PC-3 (cell line): Measurements from ENCODE around the gene SP4. TPM values are rescaled to one million over a fixed set of nuclear protein-coding genes. Genes with fewer than 3 reads are reported as not detected.
A peak's percentile ranks its signal among the peaks of the same experiment; 100 is the strongest.

Source experiments
- ATAC-seq: fragments of 200-7000 bp; cut with Tn5 transposase; 2 replicates; pipeline ENCODE4 v1.9.1; 2020; ENCODE audit warnings: mild to moderate bottlenecking, moderate library complexity
- BruUV-seq: library from RNA; stranded (reverse); fragments of 400-500 nt; replicated peaks from 2 replicates; lab custom pipeline; 2021; lab: Mats Ljungman, UMichigan
- CTCF ChIA-PET: fragments of 300-600 bp; sonication (Branson Sonifier 250); formaldehyde crosslinking; loops from one replicate; lab custom pipeline; 2022; ENCODE audit warnings: antibody characterized with exemption; lab: Charles Lee
- POLR2A ChIA-PET: fragments of 300-600 bp; sonication (Branson Sonifier 250); formaldehyde crosslinking; loops from one replicate; lab custom pipeline; 2022; ENCODE audit warnings: antibody characterized with exemption; ENCODE audit not compliant: unreplicated experiment; lab: Charles Lee
- DNase-seq: peaks from one replicate; pipeline ENCODE4 v3.0.0-alpha.2; 2015
- H2AFZ ChIP-seq: fragments of 300-600 bp; sonication (generic); 2 replicates; pipeline ENCODE4 v1.6.0; 2016; ENCODE audit warnings: antibody characterized with exemption, low read length
- H3F3A ChIP-seq: fragments of 300-600 bp; sonication (generic); one replicate; pipeline ENCODE4 v1.6.0; 2017; ENCODE audit warnings: antibody characterized with exemption, low read length, control low read depth, mild to moderate bottlenecking; ENCODE audit not compliant: unreplicated experiment
- H3K27ac ChIP-seq: fragments of 300-600 bp; sonication (generic); 2 replicates; pipeline ENCODE4 v1.5.1; 2016; ENCODE audit warnings: mild to moderate bottlenecking, low read length
- H3K27me3 ChIP-seq: fragments of 300-600 bp; sonication (generic); 2 replicates; pipeline ENCODE4 v1.6.1; 2016; ENCODE audit warnings: low read length, mixed read lengths
- H3K36me3 ChIP-seq: fragments of 300-600 bp; sonication (generic); 2 replicates; pipeline ENCODE4 v1.6.1; 2016; ENCODE audit warnings: low read depth, mixed run types, low read length, mixed read lengths
- H3K4me1 ChIP-seq: fragments of 300-600 bp; sonication (generic); 2 replicates; pipeline ENCODE4 v1.5.1; 2016; ENCODE audit warnings: low read length; ENCODE audit not compliant: insufficient read depth
- H3K4me2 ChIP-seq: fragments of 300-600 bp; sonication (generic); 2 replicates; pipeline ENCODE4 v1.6.0; 2016; ENCODE audit warnings: low read length
- H3K4me3 ChIP-seq: fragments of 300-600 bp; sonication (generic); 2 replicates; pipeline ENCODE4 v1.5.1; 2016; ENCODE audit warnings: mild to moderate bottlenecking, low read length, mixed read lengths
- H3K79me2 ChIP-seq: fragments of 300-600 bp; sonication (generic); 2 replicates; pipeline ENCODE4 v1.6.1; 2017; ENCODE audit warnings: low read length, mixed read lengths
- H3K9ac ChIP-seq: fragments of 300-600 bp; sonication (generic); 2 replicates; pipeline ENCODE4 v1.6.0; 2016; ENCODE audit warnings: mild to moderate bottlenecking, low read length
- H3K9me2 ChIP-seq: fragments of 300-600 bp; sonication (generic); replicated peaks from 2 replicates; pipeline ENCODE4 v1.6.1; 2016; ENCODE audit warnings: mixed run types, low read length, mixed read lengths
- H3K9me3 ChIP-seq: fragments of 300-600 bp; sonication (generic); 2 replicates; pipeline ENCODE4 v1.6.1; 2016; ENCODE audit warnings: low read length, mixed read lengths
- H4K20me1 ChIP-seq: fragments of 300-600 bp; sonication (generic); 2 replicates; pipeline ENCODE4 v1.6.1; 2016; ENCODE audit warnings: low read length, mixed read lengths
- EZH2 ChIP-seq: fragments of 300-600 bp; sonication (generic); IDR thresholded peaks from one replicate; pipeline ENCODE4 v1.6.1; 2017; ENCODE audit warnings: antibody characterized with exemption, mild to moderate bottlenecking, low read length; ENCODE audit not compliant: unreplicated experiment
- EZH2phosphoT487 ChIP-seq: fragments of 300-600 bp; sonication (generic); IDR thresholded peaks from 2 replicates; pipeline ENCODE4 v1.6.1; 2018; ENCODE audit warnings: mild to moderate bottlenecking, antibody characterized with exemption, low read length, borderline replicate concordance
- intact Hi-C: fragments of 100-400 bp; cut with micrococcal nuclease; formaldehyde crosslinking; loops from 2 replicates; pipeline ENCODE4 v1.9.0; 2023
- total RNA-seq: library from RNA; depleted of rRNA; stranded (reverse); fragments of >200 nt; gene quantifications from 2 replicates; pipeline ENCODE4 v1.2.3, GENCODE V29; 2014
- TF ChIP-seq, protein P1 (sequence below): fragments of 300-600 bp; sonication (generic); conservative IDR thresholded peaks from 2 replicates; pipeline ENCODE4 v1.5.1; 2017; ENCODE audit warnings: antibody characterized with exemption, low read depth, mild to moderate bottlenecking, low read length

SP4 gene
- total RNA-seq, 1 experiment from 2014 or later = 2.5 TPM

DNA sequence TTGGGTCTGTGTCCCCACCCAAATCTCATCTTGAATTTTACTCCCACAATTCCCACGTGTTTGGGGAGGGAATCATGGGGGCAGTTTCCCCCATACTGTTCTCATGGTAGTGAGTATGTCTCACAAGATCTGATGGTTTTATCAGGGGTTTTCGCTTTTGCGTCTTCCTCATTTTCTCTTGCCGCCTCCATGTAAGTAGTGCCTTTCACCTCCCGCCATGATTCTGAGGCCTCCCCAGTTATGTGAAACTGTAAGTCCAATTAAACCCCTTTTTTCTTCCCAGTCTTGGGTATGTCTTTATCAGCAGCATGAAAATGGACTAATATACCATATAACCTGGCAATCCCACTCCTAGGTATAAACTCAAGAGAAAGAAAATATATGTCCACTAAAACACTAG is 25.9 kb upstream of the SP4 start:
- CTCF ChIA-PET = no interaction called here

DNA sequence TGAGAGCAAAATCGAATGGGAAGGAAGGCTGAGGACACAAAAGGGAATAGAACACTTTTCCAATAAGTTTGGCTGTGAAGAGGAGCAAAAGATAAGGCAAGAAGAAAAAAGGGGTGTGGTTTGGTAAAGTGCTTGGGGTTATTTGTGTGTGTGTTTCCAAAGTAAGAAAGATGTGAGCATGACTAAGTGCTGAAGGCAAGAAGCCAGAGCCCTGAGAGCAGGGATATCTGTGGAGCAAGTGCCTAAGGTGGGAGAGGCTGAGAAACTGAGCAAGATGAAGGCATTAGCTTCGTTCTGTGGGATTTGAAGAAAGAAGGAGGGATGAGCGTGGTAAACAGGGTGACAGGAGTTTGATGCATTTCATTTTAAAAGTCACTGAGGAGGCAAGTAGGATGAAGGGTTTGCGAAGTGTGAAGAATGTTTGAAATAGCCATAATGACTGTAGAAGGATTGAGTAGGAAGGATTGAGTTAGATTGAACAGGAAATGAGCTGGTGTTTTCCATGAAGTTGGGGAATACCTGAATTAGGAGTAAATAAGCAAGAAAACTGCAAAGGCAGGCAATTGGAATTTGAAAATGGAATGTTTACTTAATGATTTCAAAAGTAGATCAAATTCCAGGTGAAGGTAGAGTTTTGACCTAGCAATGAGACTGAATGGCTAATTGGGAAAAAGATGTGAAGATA is 19.9 kb upstream of the SP4 start:
- no peaks in the 10 kb centered on the region for H3K9me2 ChIP-seq
- H3K4me1 ChIP-seq = no peaks in the 10 kb centered on the region
- no peaks in the 10 kb centered on the region for H3K9me3 ChIP-seq
- DNase-seq (peak; percentile 7), ATAC-seq (no peak)
- BruUV-seq = no TSS peak
- no peaks in the 10 kb centered on the region for H4K20me1 ChIP-seq
- POLR2A ChIA-PET = no interaction called here
- no peak overlapping the region for H3K4me2 ChIP-seq
- peaks cover 6% of the 10 kb centered on the region; the same call in 1 of the 2 replicates for H3K27me3 ChIP-seq
- TF ChIP-seq, protein P1, sequence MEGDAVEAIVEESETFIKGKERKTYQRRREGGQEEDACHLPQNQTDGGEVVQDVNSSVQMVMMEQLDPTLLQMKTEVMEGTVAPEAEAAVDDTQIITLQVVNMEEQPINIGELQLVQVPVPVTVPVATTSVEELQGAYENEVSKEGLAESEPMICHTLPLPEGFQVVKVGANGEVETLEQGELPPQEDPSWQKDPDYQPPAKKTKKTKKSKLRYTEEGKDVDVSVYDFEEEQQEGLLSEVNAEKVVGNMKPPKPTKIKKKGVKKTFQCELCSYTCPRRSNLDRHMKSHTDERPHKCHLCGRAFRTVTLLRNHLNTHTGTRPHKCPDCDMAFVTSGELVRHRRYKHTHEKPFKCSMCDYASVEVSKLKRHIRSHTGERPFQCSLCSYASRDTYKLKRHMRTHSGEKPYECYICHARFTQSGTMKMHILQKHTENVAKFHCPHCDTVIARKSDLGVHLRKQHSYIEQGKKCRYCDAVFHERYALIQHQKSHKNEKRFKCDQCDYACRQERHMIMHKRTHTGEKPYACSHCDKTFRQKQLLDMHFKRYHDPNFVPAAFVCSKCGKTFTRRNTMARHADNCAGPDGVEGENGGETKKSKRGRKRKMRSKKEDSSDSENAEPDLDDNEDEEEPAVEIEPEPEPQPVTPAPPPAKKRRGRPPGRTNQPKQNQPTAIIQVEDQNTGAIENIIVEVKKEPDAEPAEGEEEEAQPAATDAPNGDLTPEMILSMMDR = no peak
- TF ChIP-seq EZH2 (no peak), EZH2phosphoT487 (no peak)
- CTCF ChIA-PET = no interaction called here
- no peak overlapping the region for H3K4me3 ChIP-seq
- H3K27ac ChIP-seq = no peak overlapping the region
- no peak overlapping the region for H3K9ac ChIP-seq
- no peaks in the 10 kb centered on the region for H3F3A ChIP-seq
- intact Hi-C loops = no loop called here
- no peaks in the 10 kb centered on the region for H3K79me2 ChIP-seq
- no peak overlapping the region for H2AFZ ChIP-seq
- no peaks in the 10 kb centered on the region for H3K36me3 ChIP-seq

More for the DNA sequence above, 25.9 kb upstream of the SP4 start:
- no peaks in the 10 kb centered on the region for H4K20me1 ChIP-seq
- no peak for DNase-seq
- no peak overlapping the region for H3K27ac ChIP-seq
- H3F3A ChIP-seq = no peaks in the 10 kb centered on the region
- H3K4me3 ChIP-seq = no peak overlapping the region
- H2AFZ ChIP-seq = no peak overlapping the region
- TF ChIP-seq, protein P1 = no peak
- no peak for TF ChIP-seq EZH2phosphoT487
- no peak for TF ChIP-seq EZH2
- POLR2A ChIA-PET = no interaction called here
- peaks cover 6% of the 10 kb centered on the region; the same call in 1 of the 2 replicates for H3K27me3 ChIP-seq
- H3K9ac ChIP-seq = no peak overlapping the region
- H3K4me1 ChIP-seq = no peaks in the 10 kb centered on the region
- H3K9me2 ChIP-seq = no peaks in the 10 kb centered on the region
- BruUV-seq = no TSS peak
- H3K36me3 ChIP-seq = no peaks in the 10 kb centered on the region
- no peak overlapping the region for H3K4me2 ChIP-seq
- H3K79me2 ChIP-seq = no peaks in the 10 kb centered on the region
- no peak for ATAC-seq
- intact Hi-C loops = no loop called here
- no peaks in the 10 kb centered on the region for H3K9me3 ChIP-seq

DNA sequence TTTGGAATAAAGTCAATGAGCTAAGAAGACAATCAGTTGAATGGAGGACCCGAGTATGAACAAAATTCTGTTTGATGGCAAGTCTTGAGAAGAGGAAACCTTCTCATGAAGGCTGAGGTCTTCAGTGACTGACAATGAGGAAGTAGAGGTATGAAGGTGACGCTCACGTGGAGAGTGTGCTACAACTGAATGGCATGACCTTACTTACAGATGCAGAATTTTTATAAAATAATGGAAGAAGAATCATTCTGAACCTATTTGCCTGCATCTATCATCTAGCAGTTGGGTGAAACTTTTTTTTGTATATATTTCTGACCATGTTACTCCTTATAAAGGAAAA is 19.4 kb upstream of the SP4 start:
- CTCF ChIA-PET = no interaction called here
- TF ChIP-seq EZH2 (no peak), EZH2phosphoT487 (no peak)
- TF ChIP-seq, protein P1 = no peak
- Histone ChIP-seq H3K9me3 (no peaks in the 10 kb centered on the region), H4K20me1 (no peaks in the 10 kb centered on the region), H3F3A (no peaks in the 10 kb centered on the region), H3K36me3 (no peaks in the 10 kb centered on the region), H3K9ac (no peak overlapping the region), H3K9me2 (no peaks in the 10 kb centered on the region), H3K27ac (no peak overlapping the region), H3K27me3 (peaks cover 8% of the 10 kb centered on the region; the same call in 1 of the 2 replicates), H3K4me1 (no peaks in the 10 kb centered on the region), H2AFZ (no peak overlapping the region), H3K79me2 (no peaks in the 10 kb centered on the region), H3K4me3 (no peak overlapping the region), H3K4me2 (no peak overlapping the region)
- intact Hi-C loops = no loop called here
- DNase-seq = no peak
- POLR2A ChIA-PET = no interaction called here
- ATAC-seq = no peak
- BruUV-seq = no TSS peak
